HG03342 (cell line): ENCODE measurements around the gene ACAA1.

Experiments used
- ATAC-seq: cut with Tn5 transposase; IDR thresholded peaks from one replicate; pipeline ENCODE4 v1.9.1; 2021; ENCODE audit warnings: mild to moderate bottlenecking, moderate library complexity; ENCODE audit not compliant: unreplicated experiment

Gene ACAA1

GRCh38 chr3:38119821-38120692, 16.9 kb downstream of the ACAA1 start:
- ATAC-seq: no peak

GRCh38 chr3:38119248-38119544, 17.7 kb downstream of the ACAA1 start:
- ATAC-seq: no peak

GRCh38 chr3:38118421-38119247, 18.3 kb downstream of the ACAA1 start:
- ATAC-seq: no peak

GRCh38 chr3:38117748-38118420, 19.0 kb downstream of the ACAA1 start:
- peak; percentile 72 for ATAC-seq

GRCh38 chr3:38117163-38117716, 19.7 kb downstream of the ACAA1 start:
- ATAC-seq: no peak

GRCh38 chr3:38116471-38117162, 20.3 kb downstream of the ACAA1 start:
- ATAC-seq: no peak

GRCh38 chr3:38115645-38116427, 21.1 kb downstream of the ACAA1 start:
- ATAC-seq: no peak

- ATAC-seq: no peak
Observed at GRCh38 chr3:38114875-38115644, 21.9 kb downstream of the ACAA1 start.

- no peak for ATAC-seq
Observed at GRCh38 chr3:38114052-38114874, 22.7 kb downstream of the ACAA1 start.

- no peak for ATAC-seq
Observed at GRCh38 chr3:38112378-38112761, 24.6 kb downstream of the ACAA1 start.

- no peak for ATAC-seq
Observed at GRCh38 chr3:38111696-38112377, 25.1 kb downstream of the ACAA1 start.

GRCh38 chr3:38111201-38111600, 25.7 kb downstream of the ACAA1 start:
- ATAC-seq: no peak

- ATAC-seq: no peak
Observed at GRCh38 chr3:38110314-38111050, 26.4 kb downstream of the ACAA1 start.

GRCh38 chr3:38109580-38110313, 27.2 kb downstream of the ACAA1 start:
- no peak for ATAC-seq

- ATAC-seq: no peak
Observed at GRCh38 chr3:38108649-38109579, 28.0 kb downstream of the ACAA1 start.
